Immature natural killer cell (primary cell): ENCODE results near the gene KRT83. TPM values are rescaled to one million over a fixed set of nuclear protein-coding genes. Genes with fewer than 3 reads are reported as not detected.

ENCODE experiments used
- DNase-seq, 3 donors: peaks; one replicate each; pipeline ENCODE4 v3.0.0; 2022; ENCODE audit warnings: mixed read lengths in 1 of 3
- H3K27ac Mint-ChIP-seq, 6 donors: one replicate each; pipeline ENCODE4 v1.8.0; 2020; ENCODE audit warnings: mixed read lengths in 6 of 6, mild to moderate bottlenecking in 5 of 6, inconsistent platforms in 4 of 6, moderate library complexity in 3 of 6
- H3K27me3 Mint-ChIP-seq, 3 donors: one replicate each; pipeline ENCODE4 v1.8.0; 2020 to 2021; ENCODE audit warnings: low read depth in 3 of 3, mild to moderate bottlenecking in 3 of 3, mixed read lengths in 3 of 3, moderate library complexity in 3 of 3, inconsistent platforms in 1 of 3
- H3K36me3 Mint-ChIP-seq, 3 donors: one replicate each; pipeline ENCODE4 v1.8.0; 2020; ENCODE audit warnings: mixed read lengths in 3 of 3, inconsistent platforms in 2 of 3, mild to moderate bottlenecking in 2 of 3
- H3K4me1 Mint-ChIP-seq, 2 donors: one replicate each; pipeline ENCODE4 v1.8.0; 2020; ENCODE audit warnings: inconsistent platforms in 2 of 2, mild to moderate bottlenecking in 2 of 2, mixed read lengths in 2 of 2, moderate library complexity in 1 of 2
- H3K4me3 Mint-ChIP-seq, 5 donors: one replicate each; pipeline ENCODE4 v1.8.0; 2020; ENCODE audit warnings: mild to moderate bottlenecking in 5 of 5, mixed read lengths in 5 of 5, inconsistent platforms in 3 of 5, moderate library complexity in 3 of 5
- H3K9me3 Mint-ChIP-seq, 6 donors: one replicate each; pipeline ENCODE4 v1.8.0; 2020; ENCODE audit warnings: mild to moderate bottlenecking in 6 of 6, mixed read lengths in 6 of 6, inconsistent platforms in 4 of 6, moderate library complexity in 3 of 6
- polyA plus RNA-seq, 3 donors: library from polyadenylated mRNA; unstranded; fragments of 300-500 nt; fragmentation: Illumina TruSeq; gene quantifications; one replicate each; pipeline ENCODE4 v1.2.3, GENCODE V29; 2021

The KRT83 gene
- not detected for polyA plus RNA-seq

DNA sequence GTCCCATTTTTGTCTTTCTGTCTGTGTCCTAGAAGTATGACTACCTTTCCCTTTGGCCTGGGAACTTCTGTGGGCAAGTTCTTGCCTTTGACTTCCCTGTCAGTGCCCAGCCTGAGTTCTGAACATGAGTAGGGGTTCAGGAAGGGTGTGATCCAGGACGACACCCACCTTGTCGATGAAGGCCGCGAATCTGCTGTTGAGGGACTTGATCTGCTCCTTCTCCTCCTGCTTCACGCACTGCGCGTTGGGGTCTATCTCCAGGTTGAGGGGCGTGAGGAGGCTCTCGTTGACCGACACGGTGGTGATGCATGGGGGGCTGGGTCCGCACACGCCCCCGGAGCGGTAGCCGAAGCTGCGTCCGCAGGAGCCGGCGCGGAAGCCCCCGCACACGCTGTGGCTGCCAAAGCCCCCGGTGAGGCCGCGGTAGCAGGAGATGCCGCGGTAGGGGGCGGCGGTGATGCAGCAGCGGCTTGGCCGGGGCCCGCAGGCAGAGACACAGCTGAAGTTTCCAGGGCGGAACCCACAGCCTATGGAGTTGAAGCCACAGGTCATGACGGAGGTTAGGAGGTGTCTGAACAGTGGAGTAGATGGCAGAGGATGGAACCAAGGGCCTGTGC is at the start of gene KRT83:
Gene KRT83, minus strand, starts transcription at position 615 of the 617 bp plus-strand sequence. Its CDS starts 63 bp downstream, at position 552.
- H3K36me3 Mint-ChIP-seq: no peaks in the 10 kb centered on the region
- no peaks in the 10 kb centered on the region for H3K9me3 Mint-ChIP-seq
- H3K27me3 Mint-ChIP-seq: peaks cover 2 to 16% (median 8%) of the 10 kb centered on the region in 3 donors
- peaks cover 0 to 3% of the 10 kb centered on the region in 2 donors for H3K4me1 Mint-ChIP-seq
- H3K27ac Mint-ChIP-seq: peak within 1 kb of the TSS in 1 of 6 donors; percentile 41
- no peak for DNase-seq
- H3K4me3 Mint-ChIP-seq: no peak within 1 kb of the TSS

DNA sequence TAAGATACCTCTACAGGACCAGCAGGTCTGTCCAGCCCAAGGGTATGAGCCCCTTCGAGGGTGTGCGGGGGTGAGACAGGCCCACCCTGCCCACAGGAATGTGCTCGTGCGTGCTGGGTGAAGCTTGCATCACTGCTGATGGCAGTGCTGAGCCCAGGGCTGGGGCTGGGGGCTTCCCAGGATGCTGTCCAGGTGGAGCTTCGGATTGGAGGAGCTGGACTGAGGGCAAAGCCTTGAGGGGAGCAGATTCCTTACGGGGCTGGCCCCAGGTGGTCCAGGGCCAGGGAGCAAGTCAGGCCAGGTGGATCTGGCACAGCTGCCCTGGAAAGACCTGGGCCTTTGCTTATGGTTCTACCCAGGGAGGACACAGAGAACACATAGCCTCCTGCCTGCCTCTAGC is 48.6 kb upstream of the KRT83 start:
- peaks cover 0 to 3% (median 0%) of the 10 kb centered on the region in 6 donors for H3K9me3 Mint-ChIP-seq
- no peak for DNase-seq
- peaks cover 17 to 20% (median 19%) of the 10 kb centered on the region in 3 donors for H3K27me3 Mint-ChIP-seq
- H3K36me3 Mint-ChIP-seq: peaks cover 0 to 4% (median 0%) of the 10 kb centered on the region in 3 donors
- no peak overlapping the region for H3K27ac Mint-ChIP-seq
- H3K4me3 Mint-ChIP-seq: no peak overlapping the region
- H3K4me1 Mint-ChIP-seq: no peaks in the 10 kb centered on the region

DNA sequence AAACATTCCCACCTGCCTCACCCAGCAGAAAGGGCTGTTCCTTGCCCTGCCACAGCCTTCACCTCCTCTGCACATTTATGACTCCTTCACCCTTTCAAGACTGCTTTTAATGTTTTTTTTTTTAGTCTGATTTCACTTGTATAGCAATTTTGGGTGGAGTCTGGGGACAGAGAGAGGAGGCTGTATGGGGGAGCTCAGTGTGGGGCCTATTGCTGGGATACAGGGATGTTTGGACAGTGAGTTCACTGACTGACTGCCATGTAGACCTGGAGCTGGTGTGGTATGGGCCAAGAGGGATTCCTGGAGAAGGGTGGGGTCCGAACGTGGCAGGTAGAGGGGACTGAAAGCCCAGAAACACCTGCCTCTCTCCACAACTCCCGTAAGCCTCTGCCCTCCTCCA is 48.0 kb upstream of the KRT83 start:
- DNase-seq: no peak
- peaks cover 14 to 20% (median 19%) of the 10 kb centered on the region in 3 donors for H3K27me3 Mint-ChIP-seq
- no peaks in the 10 kb centered on the region for H3K4me1 Mint-ChIP-seq
- H3K9me3 Mint-ChIP-seq: peaks cover 0 to 6% (median 0%) of the 10 kb centered on the region in 6 donors
- no peak overlapping the region for H3K4me3 Mint-ChIP-seq
- H3K27ac Mint-ChIP-seq: no peak overlapping the region
- peaks cover 0 to 4% (median 0%) of the 10 kb centered on the region in 3 donors for H3K36me3 Mint-ChIP-seq

GRCh38 chr12:52368508-52368907 is 47.3 kb upstream of the KRT83 start:
- no peak for DNase-seq
- Mint-ChIP-seq H3K27me3 (peaks cover 12 to 20% (median 19%) of the 10 kb centered on the region in 3 donors), H3K4me1 (no peaks in the 10 kb centered on the region), H3K27ac (no peak overlapping the region), H3K9me3 (peaks cover 0 to 6% (median 0%) of the 10 kb centered on the region in 6 donors), H3K36me3 (peaks cover 0 to 4% (median 0%) of the 10 kb centered on the region in 3 donors), H3K4me3 (no peak overlapping the region)

DNA sequence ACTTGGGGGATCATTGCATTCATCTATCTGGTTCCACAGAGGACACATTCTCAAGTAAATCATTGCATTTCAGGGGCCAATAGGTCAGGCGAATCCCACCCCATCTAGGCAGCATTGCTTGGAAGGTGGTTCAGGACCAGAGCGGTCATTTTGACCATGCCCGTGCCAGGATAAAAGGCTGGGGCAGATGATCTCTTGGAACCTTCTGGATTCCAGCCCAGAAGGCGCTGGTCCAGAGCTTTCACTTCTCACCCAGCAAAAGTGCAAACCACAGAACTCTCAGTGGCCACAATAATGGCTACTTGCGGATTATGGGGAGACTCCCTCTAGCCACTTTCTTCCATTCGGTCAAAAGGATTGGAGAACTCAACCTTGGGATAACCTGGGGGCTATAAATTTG is 46.7 kb upstream of the KRT83 start:
- Mint-ChIP-seq H3K27ac (no peak overlapping the region), H3K4me1 (peaks cover 2 to 5% of the 10 kb centered on the region in 2 donors), H3K36me3 (peaks cover 0 to 4% (median 0%) of the 10 kb centered on the region in 3 donors), H3K9me3 (peaks cover 0 to 6% (median 0%) of the 10 kb centered on the region in 6 donors), H3K27me3 (peaks cover 14 to 22% (median 20%) of the 10 kb centered on the region in 3 donors), H3K4me3 (no peak overlapping the region)
- no peak for DNase-seq

DNA sequence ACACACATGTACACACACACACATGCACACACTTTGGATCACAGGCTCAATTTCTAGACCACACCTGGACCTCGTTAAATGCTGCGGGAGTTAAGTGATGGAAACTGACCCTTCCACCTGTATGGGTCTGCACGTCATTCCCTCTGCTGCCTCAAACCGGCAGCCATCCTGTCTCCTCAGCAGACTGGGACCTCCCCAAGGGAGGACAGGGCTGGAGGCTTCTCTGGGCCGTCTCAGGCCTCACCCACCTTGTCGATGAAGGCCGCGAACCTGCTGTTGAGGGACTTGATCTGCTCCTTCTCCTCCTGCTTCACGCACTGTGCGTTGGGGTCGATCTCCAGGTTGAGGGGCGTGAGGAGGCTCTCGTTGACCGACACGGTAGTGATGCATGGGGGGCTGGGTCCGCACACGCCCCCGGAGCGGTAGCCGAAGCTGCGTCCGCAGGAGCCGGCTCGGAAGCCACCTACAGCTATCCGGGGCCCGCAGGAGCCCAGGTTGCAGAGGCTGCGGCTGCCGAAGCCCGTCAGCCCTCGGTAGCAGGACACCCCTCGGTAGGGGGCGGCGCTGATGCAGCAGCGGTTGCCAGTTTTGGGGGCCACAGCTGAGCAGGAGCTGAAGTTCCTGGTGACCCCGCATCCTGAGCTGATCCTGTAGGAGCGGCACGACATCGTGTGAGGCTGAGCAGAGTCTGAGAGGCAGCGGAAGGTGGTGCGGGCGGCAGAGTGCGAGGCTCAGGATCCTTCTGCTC is 45.7 kb upstream of the KRT83 start, which contains the start of gene KRT85:
Gene KRT85, minus strand, starts transcription at position 744 of the 748 bp plus-strand sequence. Its CDS starts 76 bp downstream, at position 668.
- Mint-ChIP-seq H3K27ac (no peak within 1 kb of the TSS), H3K9me3 (peaks cover 0 to 6% (median 0%) of the 10 kb centered on the region in 6 donors), H3K36me3 (peaks cover 0 to 4% (median 0%) of the 10 kb centered on the region in 3 donors), H3K4me1 (peaks cover 6 to 13% of the 10 kb centered on the region in 2 donors), H3K4me3 (no peak within 1 kb of the TSS), H3K27me3 (peaks cover 14 to 27% (median 21%) of the 10 kb centered on the region in 3 donors)
- no peak for DNase-seq

GRCh38 chr12:52364901-52365489 is 43.8 kb upstream of the KRT83 start:
- Mint-ChIP-seq H3K4me1 (peaks cover 23 to 26% of the 10 kb centered on the region in 2 donors), H3K27me3 (peaks cover 10 to 22% (median 12%) of the 10 kb centered on the region in 3 donors), H3K4me3 (no peak overlapping the region), H3K36me3 (no peaks in the 10 kb centered on the region), H3K9me3 (peaks cover 0 to 4% (median 0%) of the 10 kb centered on the region in 6 donors), H3K27ac (no peak overlapping the region)
- no peak for DNase-seq

GRCh38 chr12:52364061-52364460 is 42.9 kb upstream of the KRT83 start:
- no peak overlapping the region for H3K4me3 Mint-ChIP-seq
- no peak for DNase-seq
- peaks cover 13 to 25% (median 15%) of the 10 kb centered on the region in 3 donors for H3K27me3 Mint-ChIP-seq
- no peaks in the 10 kb centered on the region for H3K36me3 Mint-ChIP-seq
- peaks cover 32 to 36% of the 10 kb centered on the region in 2 donors for H3K4me1 Mint-ChIP-seq
- no peak overlapping the region for H3K27ac Mint-ChIP-seq
- peaks cover 0 to 4% (median 0%) of the 10 kb centered on the region in 6 donors for H3K9me3 Mint-ChIP-seq

DNA sequence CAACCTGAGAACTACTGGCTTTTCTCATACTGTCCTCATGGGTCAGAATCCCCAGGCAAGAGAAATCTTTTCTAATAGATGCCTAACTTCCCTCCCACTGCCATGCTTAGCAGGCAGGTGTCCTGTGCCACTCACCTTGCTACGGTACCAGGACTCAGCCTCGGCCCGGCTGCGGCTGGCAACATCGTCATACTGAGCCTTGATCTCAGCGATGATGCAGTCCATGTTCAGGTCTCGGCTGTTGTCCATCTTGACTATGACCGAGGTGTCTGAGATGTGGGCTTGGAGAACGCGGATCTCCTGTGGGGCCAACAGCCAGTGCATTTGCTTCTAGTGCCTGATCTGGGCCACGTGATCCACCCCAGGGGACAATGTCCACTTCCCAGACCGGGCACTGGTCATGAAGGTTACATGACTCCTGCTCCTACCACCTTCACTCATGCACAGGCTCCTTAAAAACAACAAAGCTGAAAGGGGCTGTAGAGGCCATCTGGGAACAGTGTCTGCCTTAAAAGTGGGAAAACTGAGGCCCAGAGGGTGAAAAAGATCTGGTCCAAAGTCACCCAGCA is 42.0 kb upstream of the KRT83 start:
- no peaks in the 10 kb centered on the region for H3K36me3 Mint-ChIP-seq
- no peak overlapping the region for H3K4me3 Mint-ChIP-seq
- H3K9me3 Mint-ChIP-seq: peaks cover 0 to 4% (median 0%) of the 10 kb centered on the region in 6 donors
- H3K27me3 Mint-ChIP-seq: peaks cover 10 to 19% (median 10%) of the 10 kb centered on the region in 3 donors
- no peak for DNase-seq
- peak overlapping the region in 1 of 6 donors; percentile 40 for H3K27ac Mint-ChIP-seq
- H3K4me1 Mint-ChIP-seq: peaks cover 41 to 44% of the 10 kb centered on the region in 2 donors

DNA sequence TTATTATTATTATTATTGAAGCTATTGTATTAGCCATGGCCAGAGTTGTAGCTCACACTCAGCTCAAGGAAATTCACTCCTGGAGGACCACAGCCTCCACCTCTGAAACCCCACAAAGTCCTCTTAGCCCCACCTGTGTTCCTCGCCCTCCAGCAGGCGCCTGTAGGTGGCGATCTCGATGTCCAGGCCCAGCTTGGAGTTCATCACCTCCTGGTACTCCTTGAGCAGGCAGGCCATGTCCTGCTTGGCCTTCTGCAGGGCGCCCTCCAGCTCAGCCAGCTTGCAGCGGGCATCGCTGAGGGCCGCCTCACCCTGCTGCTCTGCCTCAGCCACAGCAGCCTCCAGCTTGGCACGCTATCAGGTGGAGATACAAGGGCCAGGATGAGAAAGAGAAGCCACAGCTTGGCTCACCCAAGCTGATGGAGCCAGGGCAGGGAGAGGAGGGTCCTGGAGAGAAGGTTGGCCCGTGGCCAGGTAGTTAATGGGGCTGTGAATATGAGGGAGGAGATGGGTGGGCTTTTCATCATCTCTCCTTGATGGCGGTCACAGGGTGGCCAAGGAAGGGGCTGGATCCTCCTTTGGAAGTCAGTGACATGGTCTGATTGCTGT is 41.0 kb upstream of the KRT83 start:
- peaks cover 0 to 4% (median 0%) of the 10 kb centered on the region in 6 donors for H3K9me3 Mint-ChIP-seq
- H3K27me3 Mint-ChIP-seq: peaks cover 9 to 21% (median 10%) of the 10 kb centered on the region in 3 donors
- DNase-seq: no peak
- no peaks in the 10 kb centered on the region for H3K36me3 Mint-ChIP-seq
- peaks cover 46 to 49% of the 10 kb centered on the region in 2 donors for H3K4me1 Mint-ChIP-seq
- H3K27ac Mint-ChIP-seq: peak overlapping the region in 1 of 6 donors; percentile 7
- no peak overlapping the region for H3K4me3 Mint-ChIP-seq

DNA sequence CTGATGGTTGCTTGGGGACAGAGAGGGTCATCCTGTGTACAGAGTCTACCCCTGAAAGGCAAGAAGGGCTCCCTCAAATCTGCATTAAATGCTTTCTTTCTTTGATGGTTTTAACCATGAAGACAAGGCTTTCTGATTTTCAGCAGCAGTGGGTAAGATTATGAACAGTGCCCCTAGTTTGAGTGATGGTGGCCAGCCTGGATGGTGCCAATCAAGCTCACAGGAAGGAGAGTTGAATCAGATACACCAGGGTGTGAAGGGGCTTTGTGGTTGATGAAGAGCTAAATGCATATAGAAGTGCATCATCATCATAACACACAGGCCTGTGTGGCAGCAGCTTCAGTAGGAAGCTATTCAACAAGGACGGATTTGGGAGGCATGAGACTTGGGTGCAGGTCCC is 40.4 kb upstream of the KRT83 start:
- peak; percentile 43 to 67 (median 50) for DNase-seq
- H3K36me3 Mint-ChIP-seq: no peaks in the 10 kb centered on the region
- peak overlapping the region in 4 of 6 donors; percentile 1 to 12 (median 8) for H3K27ac Mint-ChIP-seq

GRCh38 chr12:52360663-52361271 is 39.6 kb upstream of the KRT83 start:
- Mint-ChIP-seq H3K9me3 (peaks cover 0 to 4% (median 0%) of the 10 kb centered on the region in 6 donors), H3K4me3 (no peak overlapping the region), H3K36me3 (no peaks in the 10 kb centered on the region), H3K4me1 (peaks cover 46 to 49% of the 10 kb centered on the region in 2 donors), H3K27ac (no peak overlapping the region), H3K27me3 (peaks cover 9 to 20% (median 13%) of the 10 kb centered on the region in 3 donors)
- DNase-seq: no peak

More for the DNA sequence above, 40.4 kb upstream of the KRT83 start:
- H3K27me3 Mint-ChIP-seq: peaks cover 9 to 20% (median 15%) of the 10 kb centered on the region in 3 donors
- peaks cover 46 to 49% of the 10 kb centered on the region in 2 donors for H3K4me1 Mint-ChIP-seq
- H3K4me3 Mint-ChIP-seq: peak overlapping the region in 2 of 5 donors; percentile 30 to 52
- H3K9me3 Mint-ChIP-seq: peaks cover 0 to 4% (median 0%) of the 10 kb centered on the region in 6 donors
